ENCODE results near the gene CCNJ.

DNA sequence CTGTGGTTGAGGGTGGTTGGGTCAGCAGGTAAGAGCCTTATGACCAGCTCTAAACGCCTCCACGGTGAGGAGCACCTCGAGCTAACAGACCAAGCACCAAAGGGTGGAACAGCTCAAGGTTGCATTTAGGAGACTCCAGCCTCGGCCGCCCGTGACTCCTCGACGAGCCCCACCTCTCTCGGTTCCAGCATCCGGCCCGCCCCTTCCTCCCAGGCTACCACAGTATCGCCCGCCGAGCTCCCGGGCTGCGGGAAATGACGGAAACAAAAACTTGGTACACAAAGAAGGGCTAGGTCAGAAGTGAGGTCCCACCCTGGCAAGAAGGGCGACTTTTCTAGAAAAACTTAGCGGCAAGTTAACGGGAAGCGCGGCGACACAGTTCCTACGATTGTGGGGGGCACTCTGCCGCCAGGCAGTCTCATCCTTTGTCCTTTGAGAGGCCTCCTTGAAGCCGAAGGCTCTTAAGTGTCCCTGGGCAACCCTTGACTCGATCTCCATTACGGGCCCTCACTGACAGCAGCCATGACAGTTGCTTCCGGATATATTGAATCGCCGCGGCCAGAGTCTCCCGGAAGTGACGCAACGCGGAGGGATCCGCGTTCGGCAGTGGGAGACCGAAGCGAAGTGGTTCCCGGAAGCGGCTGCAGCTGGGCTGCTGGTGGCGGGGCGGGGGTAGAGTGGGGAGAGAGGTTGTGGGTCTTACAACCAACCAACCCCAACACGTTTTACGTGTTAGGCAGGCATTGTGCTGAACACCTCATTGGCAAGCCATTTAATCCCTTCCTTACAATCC, 46.5 kb downstream of the CCNJ start:
- TF ChIP-seq CTCF (IDR thresholded peaks at IDR 0.05; ENCODE audit: low read depth, low read length) (no peak), POLR2A (IDR thresholded peaks at IDR 0.05; ENCODE audit: extremely low read depth, insufficient read length) (peak; percentile 90), MYC (IDR thresholded peaks at IDR 0.05; ENCODE audit: low read depth, low read length) (peak; percentile 58; the same call in 1 of the 2 replicates), MAX (IDR thresholded peaks at IDR 0.05; ENCODE audit: low read depth, low read length) (peak; percentile 56)
